Mesothelial cell of epicardium (in vitro differentiated cells): ENCODE measurements around the gene SBNO1. TPM values are rescaled to one million over a fixed set of nuclear protein-coding genes. Genes with fewer than 3 reads are reported as not detected.
"Not testable (repeated sequence)": the region's sequence is repeated elsewhere in the genome, so short reads cannot be mapped to it uniquely, and the experiment has no call there.

ENCODE experiments used
- DNase-seq, 2 experiments: peaks; one replicate each; pipeline ENCODE4 v3.0.0; 2021; ENCODE audit warnings: low spot score in 2 of 2; ENCODE audit not compliant: unreplicated experiment in 2 of 2
- H3K27ac Mint-ChIP-seq: 2 replicates; pipeline ENCODE4 v1.8.0; 2021; ENCODE audit warnings: mixed read lengths
- H3K27me3 Mint-ChIP-seq: 2 replicates; pipeline ENCODE4 v1.8.0; 2021; ENCODE audit warnings: low read depth, mixed read lengths
- H3K36me3 Mint-ChIP-seq: 2 replicates; pipeline ENCODE4 v1.8.0; 2021; ENCODE audit warnings: mixed read lengths
- H3K4me1 Mint-ChIP-seq: 2 replicates; pipeline ENCODE4 v1.8.0; 2021; ENCODE audit warnings: mixed read lengths
- H3K4me3 Mint-ChIP-seq: 2 replicates; pipeline ENCODE4 v1.8.0; 2021; ENCODE audit warnings: mild to moderate bottlenecking, moderate library complexity, mixed read lengths
- H3K9me3 Mint-ChIP-seq: 2 replicates; pipeline ENCODE4 v1.8.0; 2021; ENCODE audit warnings: mixed read lengths
- total RNA-seq: library from RNA; stranded (reverse); gene quantifications from 3 replicates; pipeline ENCODE4 v1.2.1, GENCODE V29; 2021
- TF ChIP-seq, protein P1 (sequence below): fragments of 200-600 bp; sonication (generic); IDR thresholded peaks from one replicate; pipeline ENCODE4 v1.5.0; 2021; ENCODE audit warnings: antibody characterized with exemption; ENCODE audit not compliant: unreplicated experiment

Gene SBNO1
- total RNA-seq, 1 donor from 2014 or later = 38.0 TPM

- H3K36me3 Mint-ChIP-seq = no peaks in the 10 kb centered on the region
- peaks cover 3% of the 10 kb centered on the region for H3K4me1 Mint-ChIP-seq
- H3K9me3 Mint-ChIP-seq = no peaks in the 10 kb centered on the region
- no peak overlapping the region for H3K4me3 Mint-ChIP-seq
- no peak for DNase-seq
- no peaks in the 10 kb centered on the region for H3K27me3 Mint-ChIP-seq
- TF ChIP-seq, protein P1, sequence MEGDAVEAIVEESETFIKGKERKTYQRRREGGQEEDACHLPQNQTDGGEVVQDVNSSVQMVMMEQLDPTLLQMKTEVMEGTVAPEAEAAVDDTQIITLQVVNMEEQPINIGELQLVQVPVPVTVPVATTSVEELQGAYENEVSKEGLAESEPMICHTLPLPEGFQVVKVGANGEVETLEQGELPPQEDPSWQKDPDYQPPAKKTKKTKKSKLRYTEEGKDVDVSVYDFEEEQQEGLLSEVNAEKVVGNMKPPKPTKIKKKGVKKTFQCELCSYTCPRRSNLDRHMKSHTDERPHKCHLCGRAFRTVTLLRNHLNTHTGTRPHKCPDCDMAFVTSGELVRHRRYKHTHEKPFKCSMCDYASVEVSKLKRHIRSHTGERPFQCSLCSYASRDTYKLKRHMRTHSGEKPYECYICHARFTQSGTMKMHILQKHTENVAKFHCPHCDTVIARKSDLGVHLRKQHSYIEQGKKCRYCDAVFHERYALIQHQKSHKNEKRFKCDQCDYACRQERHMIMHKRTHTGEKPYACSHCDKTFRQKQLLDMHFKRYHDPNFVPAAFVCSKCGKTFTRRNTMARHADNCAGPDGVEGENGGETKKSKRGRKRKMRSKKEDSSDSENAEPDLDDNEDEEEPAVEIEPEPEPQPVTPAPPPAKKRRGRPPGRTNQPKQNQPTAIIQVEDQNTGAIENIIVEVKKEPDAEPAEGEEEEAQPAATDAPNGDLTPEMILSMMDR = no peak
- no peak overlapping the region for H3K27ac Mint-ChIP-seq
These were observed 4.6 kb upstream of the SBNO1 start for GRCh38 chr12:123369229-123369628.

- H3K4me1 Mint-ChIP-seq, H3K27ac Mint-ChIP-seq, H3K27me3 Mint-ChIP-seq, H3K36me3 Mint-ChIP-seq, H3K9me3 Mint-ChIP-seq, DNase-seq, H3K4me3 Mint-ChIP-seq: not testable (repeated sequence)
These were observed 3.8 kb upstream of the SBNO1 start for GRCh38 chr12:123368431-123368830.

GRCh38 chr12:123367511-123367910, 2.9 kb upstream of the SBNO1 start:
- Mint-ChIP-seq H3K27ac (no peak overlapping the region), H3K4me1 (peaks cover 12% of the 10 kb centered on the region), H3K36me3 (no peaks in the 10 kb centered on the region), H3K4me3 (no peak overlapping the region), H3K27me3 (no peaks in the 10 kb centered on the region), H3K9me3 (no peaks in the 10 kb centered on the region)
- DNase-seq = no peak
- TF ChIP-seq, protein P1 = no peak

DNA sequence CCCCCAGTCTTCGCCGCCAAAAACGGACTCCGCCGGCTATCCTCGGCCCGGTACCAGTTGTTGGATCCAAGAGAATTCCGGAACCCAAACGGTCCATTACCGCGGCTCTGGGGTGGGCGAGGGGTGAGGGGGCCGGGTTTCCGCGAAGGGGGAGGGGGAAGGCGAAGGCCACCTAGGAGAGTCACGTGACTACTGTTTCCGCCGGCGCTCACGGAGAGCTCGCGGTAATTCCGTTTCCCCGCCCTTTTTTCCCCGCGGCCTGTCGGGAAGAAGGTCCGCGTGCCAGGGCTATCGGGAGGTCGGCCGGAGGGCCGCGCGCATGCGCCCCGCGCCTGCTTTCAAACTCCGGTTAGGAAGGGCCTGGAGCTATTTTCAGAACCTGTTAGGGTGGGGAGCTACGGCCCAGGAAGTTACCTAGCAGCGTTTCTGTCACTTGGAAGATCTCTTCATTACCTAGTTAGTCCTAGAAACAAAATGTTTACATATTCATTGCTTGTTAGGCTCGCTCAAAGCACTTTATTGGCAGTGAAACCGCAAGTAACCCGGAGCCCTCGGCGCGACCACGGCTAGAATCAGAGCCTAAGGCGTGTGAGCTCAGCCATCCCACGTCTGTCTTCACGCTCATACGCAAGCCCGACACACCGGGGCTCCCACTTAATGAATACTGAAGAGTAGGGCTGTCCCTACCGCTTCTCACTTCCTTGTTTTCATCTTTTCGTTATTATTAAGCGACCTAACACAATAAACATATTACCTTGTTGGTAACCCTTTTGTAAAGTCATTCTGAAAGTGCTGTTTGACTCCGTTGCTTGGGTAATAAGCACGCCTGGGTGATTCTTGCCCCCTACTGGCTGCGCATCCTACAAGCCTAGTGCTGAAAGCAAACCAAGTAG, 624 bp upstream of the SBNO1 start:
- TF ChIP-seq, protein P1 = peak; percentile 61
- no peaks in the 10 kb centered on the region for H3K36me3 Mint-ChIP-seq
- H3K9me3 Mint-ChIP-seq = no peaks in the 10 kb centered on the region
- peak overlapping the region; percentile 96 for H3K27ac Mint-ChIP-seq
- peak; percentile 96 to 97 for DNase-seq
- H3K4me1 Mint-ChIP-seq = peaks cover 12% of the 10 kb centered on the region
- H3K4me3 Mint-ChIP-seq = peak overlapping the region; percentile 78
- H3K27me3 Mint-ChIP-seq = no peaks in the 10 kb centered on the region

- Mint-ChIP-seq H3K4me3 (peak overlapping the region; percentile 94), H3K27ac (peak overlapping the region; percentile 89), H3K27me3 (no peaks in the 10 kb centered on the region), H3K9me3 (no peaks in the 10 kb centered on the region), H3K4me1 (peaks cover 12% of the 10 kb centered on the region), H3K36me3 (no peaks in the 10 kb centered on the region)
- DNase-seq = peak in 1 of 2 experiments; percentile 59
- TF ChIP-seq, protein P1 = no peak
These were observed 711 bp downstream of the SBNO1 start for GRCh38 chr12:123363740-123364531.

- Mint-ChIP-seq H3K27me3 (no peaks in the 10 kb centered on the region), H3K9me3 (no peaks in the 10 kb centered on the region), H3K4me3 (peak overlapping the region; percentile 94), H3K4me1 (peaks cover 12% of the 10 kb centered on the region), H3K36me3 (no peaks in the 10 kb centered on the region), H3K27ac (peak overlapping the region; percentile 89)
- TF ChIP-seq, protein P1 = no peak
- DNase-seq = no peak
These were observed 1.3 kb downstream of the SBNO1 start for GRCh38 chr12:123363390-123363739.
